ENCODE data around the gene CTNNA3. TPM values are rescaled to one million over a fixed set of nuclear protein-coding genes. Genes with fewer than 3 reads are reported as not detected.
"Not testable (repeated sequence)": the region's sequence is repeated elsewhere in the genome, so short reads cannot be mapped to it uniquely, and the experiment has no call there.

The CTNNA3 gene
- total RNA-seq, 2 donors from 2014 or later: 3.2 to 7.2 TPM

DNA sequence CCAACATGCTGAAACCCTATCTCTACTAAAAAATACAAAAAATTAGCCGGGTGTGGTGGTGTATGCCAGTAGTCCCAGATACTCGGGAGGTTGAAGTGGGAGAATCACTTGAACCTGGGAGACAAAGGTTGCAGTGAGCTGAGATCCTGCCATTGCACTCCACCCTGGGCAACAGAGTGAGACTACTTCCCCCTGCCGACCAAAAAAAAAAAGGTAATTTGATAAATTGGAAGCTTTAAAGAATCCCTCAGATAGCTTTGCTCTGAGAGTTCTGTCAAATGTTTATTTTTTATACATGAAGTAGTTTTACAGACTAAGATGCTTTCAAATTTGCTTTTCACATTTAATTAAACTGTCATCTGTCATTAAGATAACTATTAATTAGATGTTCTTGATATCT is 1333.5 kb downstream of the CTNNA3 start:
- no peaks in the 10 kb centered on the region for H3K27me3 ChIP-seq (ENCODE audit: control insufficient read depth, insufficient read depth, low read length, poor library complexity, severe bottlenecking)
- peaks cover 2% of the 10 kb centered on the region for H3K9me3 Mint-ChIP-seq
- no peak overlapping the region for H3K4me3 ChIP-seq (ENCODE audit: low read length)
- 94 to 99% methylated on average over 2 to 3 of the region's 3 CpGs for WGBS, 2 experiments (ENCODE audit: insufficient coverage in 1 of 2, insufficient read length in 1 of 2)
- DNase-seq: no peak
- no peaks in the 10 kb centered on the region for H3K4me1 ChIP-seq (ENCODE audit: control insufficient read depth, insufficient read depth, low read length)
- H3K9ac ChIP-seq (ENCODE audit: extremely low read depth, low read length, poor library complexity, severe bottlenecking): no peak overlapping the region
- no peak overlapping the region for H3K4me3 Mint-ChIP-seq
- H3K36me3 ChIP-seq (ENCODE audit: control insufficient read depth, insufficient read depth, low read length): no peaks in the 10 kb centered on the region
- H3K4me1 Mint-ChIP-seq: peaks cover 5% of the 10 kb centered on the region
- TF ChIP-seq, protein P1, sequence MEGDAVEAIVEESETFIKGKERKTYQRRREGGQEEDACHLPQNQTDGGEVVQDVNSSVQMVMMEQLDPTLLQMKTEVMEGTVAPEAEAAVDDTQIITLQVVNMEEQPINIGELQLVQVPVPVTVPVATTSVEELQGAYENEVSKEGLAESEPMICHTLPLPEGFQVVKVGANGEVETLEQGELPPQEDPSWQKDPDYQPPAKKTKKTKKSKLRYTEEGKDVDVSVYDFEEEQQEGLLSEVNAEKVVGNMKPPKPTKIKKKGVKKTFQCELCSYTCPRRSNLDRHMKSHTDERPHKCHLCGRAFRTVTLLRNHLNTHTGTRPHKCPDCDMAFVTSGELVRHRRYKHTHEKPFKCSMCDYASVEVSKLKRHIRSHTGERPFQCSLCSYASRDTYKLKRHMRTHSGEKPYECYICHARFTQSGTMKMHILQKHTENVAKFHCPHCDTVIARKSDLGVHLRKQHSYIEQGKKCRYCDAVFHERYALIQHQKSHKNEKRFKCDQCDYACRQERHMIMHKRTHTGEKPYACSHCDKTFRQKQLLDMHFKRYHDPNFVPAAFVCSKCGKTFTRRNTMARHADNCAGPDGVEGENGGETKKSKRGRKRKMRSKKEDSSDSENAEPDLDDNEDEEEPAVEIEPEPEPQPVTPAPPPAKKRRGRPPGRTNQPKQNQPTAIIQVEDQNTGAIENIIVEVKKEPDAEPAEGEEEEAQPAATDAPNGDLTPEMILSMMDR (conservative IDR thresholded peaks at IDR 0.05): no peak
- H3K27ac Mint-ChIP-seq: no peak overlapping the region
- no peaks in the 10 kb centered on the region for H3K36me3 Mint-ChIP-seq (ENCODE audit: low read depth)
- no peaks in the 10 kb centered on the region for H3K27me3 Mint-ChIP-seq (ENCODE audit: insufficient read depth)
- H3K9me3 ChIP-seq (ENCODE audit: control insufficient read depth, low read length): peaks cover 16% of the 10 kb centered on the region
- H3K27ac ChIP-seq (ENCODE audit: low read depth, low read length): no peak overlapping the region

DNA sequence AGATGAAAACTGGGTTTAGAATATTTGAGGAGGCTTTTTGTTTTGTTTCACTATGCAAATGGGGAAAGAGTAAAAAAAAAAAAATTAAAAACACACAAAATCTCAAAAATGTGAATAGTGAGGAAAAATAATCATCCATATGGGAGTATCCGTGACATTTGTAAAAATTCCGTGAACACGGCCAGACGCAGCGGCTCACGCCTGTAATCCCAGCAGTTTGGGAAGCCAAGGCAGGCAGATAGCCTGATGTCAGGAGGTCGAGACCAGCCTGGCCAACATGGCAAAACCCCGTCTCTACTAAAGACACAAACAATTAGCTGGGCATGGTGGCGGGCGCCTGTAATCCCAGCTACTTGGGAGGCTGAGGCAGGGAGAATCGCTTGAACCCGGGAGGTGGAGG is 1342.2 kb downstream of the CTNNA3 start:
- H3K36me3 Mint-ChIP-seq (ENCODE audit: low read depth); DNase-seq; H3K4me3 Mint-ChIP-seq; H3K27ac Mint-ChIP-seq; H3K36me3 ChIP-seq (ENCODE audit: control insufficient read depth, insufficient read depth, low read length); H3K9ac ChIP-seq (ENCODE audit: extremely low read depth, low read length, poor library complexity, severe bottlenecking); H3K27ac ChIP-seq (ENCODE audit: low read depth, low read length); H3K27me3 ChIP-seq (ENCODE audit: control insufficient read depth, insufficient read depth, low read length, poor library complexity, severe bottlenecking); H3K4me1 ChIP-seq (ENCODE audit: control insufficient read depth, insufficient read depth, low read length); H3K27me3 Mint-ChIP-seq (ENCODE audit: insufficient read depth); H3K9me3 ChIP-seq (ENCODE audit: control insufficient read depth, low read length); H3K9me3 Mint-ChIP-seq; H3K4me3 ChIP-seq (ENCODE audit: low read length): not testable (repeated sequence)
- peaks cover 20% of the 10 kb centered on the region for H3K4me1 Mint-ChIP-seq
- 92 to 96% methylated on average over 7 to 12 of the region's 12 CpGs for WGBS, 2 experiments (ENCODE audit: insufficient coverage in 1 of 2, insufficient read length in 1 of 2)

DNA sequence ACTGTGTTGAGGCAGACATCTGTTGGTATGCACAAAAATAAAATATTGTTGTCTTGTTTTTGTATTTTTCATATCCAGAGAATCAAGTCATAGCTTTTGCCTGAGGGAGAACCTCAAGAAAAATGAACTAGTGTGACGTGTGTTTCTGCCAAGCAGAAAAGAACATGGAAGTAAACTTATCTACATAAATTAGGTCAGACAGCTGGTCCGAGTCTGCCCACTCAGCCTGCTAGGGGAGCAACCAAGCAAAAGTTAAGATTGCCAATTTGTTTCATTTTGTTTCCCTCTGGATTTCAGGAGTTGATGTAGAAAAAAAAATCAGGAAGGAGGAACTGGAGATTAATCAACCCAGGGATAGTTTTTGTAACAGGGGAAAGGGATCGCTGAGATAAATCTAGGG is 1342.6 kb downstream of the CTNNA3 start:
- no peak overlapping the region for H3K4me3 Mint-ChIP-seq
- no peaks in the 10 kb centered on the region for H3K36me3 Mint-ChIP-seq (ENCODE audit: low read depth)
- Histone ChIP-seq H3K27ac (ENCODE audit: low read depth, low read length) (no peak overlapping the region), H3K9ac (ENCODE audit: extremely low read depth, low read length, poor library complexity, severe bottlenecking) (no peak overlapping the region), H3K9me3 (ENCODE audit: control insufficient read depth, low read length) (no peaks in the 10 kb centered on the region), H3K27me3 (ENCODE audit: control insufficient read depth, insufficient read depth, low read length, poor library complexity, severe bottlenecking) (no peaks in the 10 kb centered on the region), H3K36me3 (ENCODE audit: control insufficient read depth, insufficient read depth, low read length) (no peaks in the 10 kb centered on the region), H3K4me1 (ENCODE audit: control insufficient read depth, insufficient read depth, low read length) (no peaks in the 10 kb centered on the region), H3K4me3 (ENCODE audit: low read length) (no peak overlapping the region)
- DNase-seq: no peak
- 80 to 95% methylated on average over 1 to 3 of the region's 3 CpGs for WGBS, 2 experiments (ENCODE audit: insufficient coverage in 1 of 2, insufficient read length in 1 of 2)
- no peaks in the 10 kb centered on the region for H3K27me3 Mint-ChIP-seq (ENCODE audit: insufficient read depth)
- peaks cover 21% of the 10 kb centered on the region for H3K4me1 Mint-ChIP-seq
- TF ChIP-seq, protein P1 (conservative IDR thresholded peaks at IDR 0.05): no peak
- no peaks in the 10 kb centered on the region for H3K9me3 Mint-ChIP-seq
- H3K27ac Mint-ChIP-seq: no peak overlapping the region
